GM23338 (cell line): ENCODE results near the gene PLD5. TPM values are rescaled to one million over a fixed set of nuclear protein-coding genes. Genes with fewer than 3 reads are reported as not detected.

Experiments used
- ATAC-seq: fragments of 200-7000 bp; cut with Tn5 transposase; 3 replicates; pipeline ENCODE4 v1.9.1; 2020
- DNase-seq: peaks from one replicate; pipeline ENCODE4 v3.0.0-alpha.2; 2015; ENCODE audit warnings: low spot score
- H2AFZ ChIP-seq: fragments of 200-600 bp; sonication (generic); 2 replicates; pipeline ENCODE4 v1.8.0; 2016; ENCODE audit warnings: antibody characterized with exemption, mild to moderate bottlenecking, moderate library complexity
- H3F3A ChIP-seq: fragments of 200-600 bp; sonication (generic); replicated peaks from 2 replicates; pipeline ENCODE4 v1.8.0; 2017; ENCODE audit warnings: antibody characterized with exemption, mixed run types, low read depth
- H3K27ac ChIP-seq: fragments of 200-600 bp; sonication (generic); 2 replicates; pipeline ENCODE4 v1.6.1; 2016; ENCODE audit warnings: low read depth
- H3K27me3 ChIP-seq: fragments of 200-600 bp; sonication (generic); 2 replicates; pipeline ENCODE4 v1.8.0; 2016; ENCODE audit warnings: mild to moderate bottlenecking, mixed run types, moderate library complexity; ENCODE audit not compliant: insufficient read depth
- H3K36me3 ChIP-seq: fragments of 200-600 bp; sonication (generic); 2 replicates; pipeline ENCODE4 v1.8.0; 2016; ENCODE audit warnings: mild to moderate bottlenecking; ENCODE audit not compliant: insufficient read depth
- H3K4me1 ChIP-seq: fragments of 200-600 bp; sonication (generic); 2 replicates; pipeline ENCODE4 v1.8.0; 2016; ENCODE audit warnings: mild to moderate bottlenecking, moderate library complexity; ENCODE audit not compliant: insufficient read depth
- H3K4me2 ChIP-seq: fragments of 200-600 bp; sonication (generic); 2 replicates; pipeline ENCODE4 v1.7.1; 2017; ENCODE audit warnings: mixed run types
- H3K4me3 ChIP-seq: fragments of 200-600 bp; sonication (generic); 2 replicates; pipeline ENCODE4 v1.6.1; 2016; ENCODE audit warnings: mixed run types
- H3K79me2 ChIP-seq: fragments of 200-600 bp; sonication (generic); replicated peaks from 2 replicates; pipeline ENCODE4 v1.8.0; 2017; ENCODE audit warnings: mild to moderate bottlenecking; ENCODE audit not compliant: insufficient read depth
- H3K9me2 ChIP-seq: fragments of 200-600 bp; sonication (generic); 2 replicates; pipeline ENCODE4 v1.8.0; 2017; ENCODE audit not compliant: insufficient read depth
- H4K20me1 ChIP-seq: fragments of 200-600 bp; sonication (generic); replicated peaks from 2 replicates; pipeline ENCODE4 v1.8.0; 2017; ENCODE audit warnings: mild to moderate bottlenecking; ENCODE audit not compliant: insufficient read depth
- H3K27ac Mint-ChIP-seq: 2 replicates; pipeline ENCODE4 v1.8.0; 2020; ENCODE audit warnings: inconsistent platforms, mild to moderate bottlenecking, moderate library complexity, mixed read lengths
- H3K27me3 Mint-ChIP-seq: 3 replicates; pipeline ENCODE4 v1.8.0; 2022; ENCODE audit warnings: low read depth, mild to moderate bottlenecking, moderate library complexity, mixed read lengths, inconsistent platforms; ENCODE audit not compliant: insufficient read depth, poor library complexity
- H3K36me3 Mint-ChIP-seq: 3 replicates; pipeline ENCODE4 v1.8.0; 2021; ENCODE audit warnings: low read depth, mild to moderate bottlenecking, inconsistent platforms, moderate library complexity, mixed read lengths
- H3K4me1 Mint-ChIP-seq: 3 replicates; pipeline ENCODE4 v1.8.0; 2020; ENCODE audit warnings: mild to moderate bottlenecking, inconsistent platforms, mixed read lengths
- H3K4me3 Mint-ChIP-seq: 3 replicates; pipeline ENCODE4 v1.8.0; 2021; ENCODE audit warnings: moderate library complexity, mild to moderate bottlenecking, inconsistent platforms, mixed read lengths
- H3K9me3 Mint-ChIP-seq: 3 replicates; pipeline ENCODE4 v1.8.0; 2020; ENCODE audit warnings: moderate library complexity, mild to moderate bottlenecking, inconsistent platforms, mixed read lengths
- CREB1 ChIP-seq: fragments of 250-450 bp; sonication (Bioruptor Pico); IDR thresholded peaks from 2 replicates; pipeline ENCODE4 v1.5.0; 2020; ENCODE audit warnings: low read depth, mild to moderate bottlenecking, moderate library complexity
- EZH2 ChIP-seq: fragments of 200-600 bp; sonication (generic); IDR thresholded peaks from one replicate; pipeline ENCODE4 v1.8.0; 2017; ENCODE audit warnings: antibody characterized with exemption, mild to moderate bottlenecking, low read depth; ENCODE audit not compliant: unreplicated experiment
- EZH2phosphoT487 ChIP-seq: fragments of 200-600 bp; sonication (generic); IDR thresholded peaks from one replicate; pipeline ENCODE4 v1.8.1; 2018; ENCODE audit warnings: antibody characterized with exemption; ENCODE audit not compliant: unreplicated experiment
- JUNB ChIP-seq: IDR thresholded peaks from one replicate; pipeline ENCODE4 v1.6.1; 2016; ENCODE audit warnings: antibody characterized with exemption; ENCODE audit not compliant: unreplicated experiment
- NANOG ChIP-seq: IDR thresholded peaks from 2 replicates; pipeline ENCODE4 v1.6.1; 2016; ENCODE audit warnings: antibody characterized with exemption, borderline replicate concordance
- POLR2AphosphoS5 ChIP-seq: IDR thresholded peaks from 2 replicates; pipeline ENCODE4 v1.6.1; 2016; ENCODE audit warnings: antibody characterized with exemption, low read depth
- REST ChIP-seq: IDR thresholded peaks from one replicate; pipeline ENCODE4 v1.6.1; 2018; ENCODE audit warnings: antibody characterized with exemption; ENCODE audit not compliant: unreplicated experiment
- STAT1 ChIP-seq: IDR thresholded peaks from one replicate; pipeline ENCODE4 v1.6.1; 2016; ENCODE audit warnings: antibody characterized with exemption; ENCODE audit not compliant: unreplicated experiment
- ZNF331 ChIP-seq: fragments of 250-450 bp; sonication (Bioruptor Pico); IDR thresholded peaks from 2 replicates; pipeline ENCODE4 v1.5.0; 2020; ENCODE audit warnings: low read depth, mild to moderate bottlenecking, moderate library complexity
- polyA plus RNA-seq: library from polyadenylated mRNA; unstranded; fragments of >200 nt; fragmentation: Nextera tagmentation; extraction: Ambion mirVana; gene quantifications from 2 replicates; pipeline ENCODE4 v1.2.1, GENCODE V29; 2016
- total RNA-seq: library from RNA; depleted of rRNA; stranded (reverse); fragments of >200 nt; shearing (Covaris generic); gene quantifications from 2 replicates; pipeline ENCODE4 v1.2.3, GENCODE V29; 2014
- TF ChIP-seq, protein P1 (sequence below), 2 experiments: fragments of 200-600 bp in 1 of 2; sonication (generic) in 1 of 2; conservative IDR thresholded peaks; 2 replicates each; pipeline versions ENCODE4 v1.5.1 to v1.6.1; 2016 to 2017; ENCODE audit warnings: antibody characterized with exemption in 2 of 2, low read depth in 2 of 2, mild to moderate bottlenecking in 2 of 2, moderate library complexity in 1 of 2
- TF ChIP-seq, protein P2 (sequence below): IDR thresholded peaks from 2 replicates; pipeline ENCODE4 v1.6.1; 2016; ENCODE audit warnings: antibody characterized with exemption

The PLD5 gene
- total and polyA plus RNA-seq, 2 experiments from 2014 or later: 5.5 to 5.8 TPM

DNA sequence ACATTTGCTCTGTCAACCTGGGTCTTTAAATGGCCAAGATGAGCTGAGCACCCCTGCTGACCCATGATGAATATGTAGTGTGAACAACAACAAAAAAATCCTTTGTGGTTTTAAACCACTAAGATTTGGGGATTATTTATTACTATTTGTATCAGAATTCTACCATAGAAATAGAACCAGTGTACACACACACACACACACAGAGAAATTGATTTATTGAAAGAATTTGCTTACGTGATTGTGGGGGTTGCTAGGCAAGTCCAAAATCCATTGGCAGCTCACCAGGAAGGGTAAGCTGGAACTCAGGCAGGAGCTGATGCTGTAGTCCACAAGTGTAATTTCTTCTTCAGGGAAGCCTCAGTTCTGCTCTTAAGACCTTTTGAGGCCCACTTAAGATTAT, 443.1 kb downstream of the PLD5 start (continued):
- no peak for TF ChIP-seq REST
- TF ChIP-seq, protein P1, sequence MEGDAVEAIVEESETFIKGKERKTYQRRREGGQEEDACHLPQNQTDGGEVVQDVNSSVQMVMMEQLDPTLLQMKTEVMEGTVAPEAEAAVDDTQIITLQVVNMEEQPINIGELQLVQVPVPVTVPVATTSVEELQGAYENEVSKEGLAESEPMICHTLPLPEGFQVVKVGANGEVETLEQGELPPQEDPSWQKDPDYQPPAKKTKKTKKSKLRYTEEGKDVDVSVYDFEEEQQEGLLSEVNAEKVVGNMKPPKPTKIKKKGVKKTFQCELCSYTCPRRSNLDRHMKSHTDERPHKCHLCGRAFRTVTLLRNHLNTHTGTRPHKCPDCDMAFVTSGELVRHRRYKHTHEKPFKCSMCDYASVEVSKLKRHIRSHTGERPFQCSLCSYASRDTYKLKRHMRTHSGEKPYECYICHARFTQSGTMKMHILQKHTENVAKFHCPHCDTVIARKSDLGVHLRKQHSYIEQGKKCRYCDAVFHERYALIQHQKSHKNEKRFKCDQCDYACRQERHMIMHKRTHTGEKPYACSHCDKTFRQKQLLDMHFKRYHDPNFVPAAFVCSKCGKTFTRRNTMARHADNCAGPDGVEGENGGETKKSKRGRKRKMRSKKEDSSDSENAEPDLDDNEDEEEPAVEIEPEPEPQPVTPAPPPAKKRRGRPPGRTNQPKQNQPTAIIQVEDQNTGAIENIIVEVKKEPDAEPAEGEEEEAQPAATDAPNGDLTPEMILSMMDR (conservative IDR thresholded peaks at IDR 0.05; ENCODE audit: low read depth in 2 of 2): no peak
- TF ChIP-seq, protein P2, sequence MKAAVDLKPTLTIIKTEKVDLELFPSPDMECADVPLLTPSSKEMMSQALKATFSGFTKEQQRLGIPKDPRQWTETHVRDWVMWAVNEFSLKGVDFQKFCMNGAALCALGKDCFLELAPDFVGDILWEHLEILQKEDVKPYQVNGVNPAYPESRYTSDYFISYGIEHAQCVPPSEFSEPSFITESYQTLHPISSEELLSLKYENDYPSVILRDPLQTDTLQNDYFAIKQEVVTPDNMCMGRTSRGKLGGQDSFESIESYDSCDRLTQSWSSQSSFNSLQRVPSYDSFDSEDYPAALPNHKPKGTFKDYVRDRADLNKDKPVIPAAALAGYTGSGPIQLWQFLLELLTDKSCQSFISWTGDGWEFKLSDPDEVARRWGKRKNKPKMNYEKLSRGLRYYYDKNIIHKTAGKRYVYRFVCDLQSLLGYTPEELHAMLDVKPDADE: no peak
- no peak for TF ChIP-seq ZNF331 (CRISPR knock-in tag)
- no peak for TF ChIP-seq EZH2
- no peak for TF ChIP-seq EZH2phosphoT487
- TF ChIP-seq JUNB: no peak
- no peak for TF ChIP-seq CREB1 (CRISPR knock-in tag)
- TF ChIP-seq STAT1: no peak

DNA sequence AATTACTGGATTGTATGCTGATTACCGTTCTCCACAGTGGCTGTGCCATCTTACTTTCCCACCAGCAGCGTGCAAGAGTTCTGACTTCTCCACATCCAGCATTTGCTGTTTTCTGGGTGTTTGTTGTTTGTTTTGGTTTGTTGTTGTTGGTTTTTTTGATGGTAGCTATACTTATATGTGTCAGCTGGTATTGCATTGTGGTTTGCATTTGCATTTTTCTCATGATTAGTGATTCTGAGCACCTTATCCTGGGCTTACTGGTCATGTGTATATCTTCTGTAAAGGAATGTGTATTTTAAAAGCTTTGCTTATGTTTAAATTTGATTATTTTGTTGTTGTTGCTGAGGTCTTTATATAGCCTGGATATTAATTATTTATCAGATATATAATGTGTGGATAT, 458.7 kb downstream of the PLD5 start:
- no peak for DNase-seq
- H3K27me3 ChIP-seq: no peaks in the 10 kb centered on the region
- no peak for ATAC-seq
- Mint-ChIP-seq H3K27ac (no peak overlapping the region), H3K27me3 (no peaks in the 10 kb centered on the region), H3K36me3 (no peaks in the 10 kb centered on the region; the same call in 2 of the 3 replicates), H3K4me3 (no peak overlapping the region), H3K9me3 (no peaks in the 10 kb centered on the region), H3K4me1 (peaks cover 13% of the 10 kb centered on the region)
- H3F3A ChIP-seq: no peaks in the 10 kb centered on the region
- no peak overlapping the region for H3K4me3 ChIP-seq
- H4K20me1 ChIP-seq: no peaks in the 10 kb centered on the region
- no peaks in the 10 kb centered on the region for H3K79me2 ChIP-seq
- H3K4me2 ChIP-seq: no peak overlapping the region
- peaks cover 18% of the 10 kb centered on the region for H3K4me1 ChIP-seq
- no peaks in the 10 kb centered on the region for H3K9me2 ChIP-seq
- no peak overlapping the region for H3K27ac ChIP-seq
- H2AFZ ChIP-seq: no peak overlapping the region
- H3K36me3 ChIP-seq: no peaks in the 10 kb centered on the region
- TF ChIP-seq CREB1 (CRISPR knock-in tag) (no peak), POLR2AphosphoS5 (no peak), NANOG (no peak), JUNB (no peak), EZH2 (no peak), STAT1 (no peak), REST (no peak), ZNF331 (CRISPR knock-in tag) (no peak)
- TF ChIP-seq, protein P2: no peak
- TF ChIP-seq, protein P1 (conservative IDR thresholded peaks at IDR 0.05; ENCODE audit: low read depth in 2 of 2): no peak
